Lung (tissue), 13 donors: ENCODE results near the gene SNRNP70. TPM values are rescaled to one million over a fixed set of nuclear protein-coding genes. Genes with fewer than 3 reads are reported as not detected.

ENCODE experiments used
- ATAC-seq: fragments of 200-7000 bp; cut with Tn5 transposase; one replicate; pipeline ENCODE4 v1.9.1; 2020; ENCODE audit warnings: moderate number of reproducible peaks; ENCODE audit not compliant: insufficient read depth, low FRiP score
- DNase-seq, 3 donors: peaks; one replicate each; pipeline ENCODE4 v3.0.0-alpha.2; 2013 to 2017
- H3K27ac ChIP-seq, 2 donors: one replicate each; pipeline ENCODE4 v1.5.1; 2013; ENCODE audit warnings: mild to moderate bottlenecking in 2 of 2, moderate library complexity in 2 of 2, control low read depth in 1 of 2, inconsistent platforms in 1 of 2, low read depth in 1 of 2, low read length in 1 of 2
- H3K27me3 ChIP-seq, 3 donors: one replicate each; pipeline ENCODE4 v1.5.1; 2013; ENCODE audit warnings: low read length in 2 of 3; ENCODE audit not compliant: control insufficient read depth in 3 of 3, insufficient read depth in 3 of 3
- H3K36me3 ChIP-seq, 4 donors: one replicate each; pipeline ENCODE4 v1.5.1; 2013; ENCODE audit warnings: low read length in 4 of 4, mild to moderate bottlenecking in 1 of 4, moderate library complexity in 1 of 4; ENCODE audit not compliant: control insufficient read depth in 4 of 4, insufficient read depth in 4 of 4
- H3K4me1 ChIP-seq, 5 donors: one replicate each; pipeline ENCODE4 v1.5.1; 2013; ENCODE audit warnings: low read length in 5 of 5, mild to moderate bottlenecking in 2 of 5, moderate library complexity in 1 of 5; ENCODE audit not compliant: control insufficient read depth in 5 of 5, insufficient read depth in 5 of 5
- H3K4me3 ChIP-seq: one replicate; pipeline ENCODE4 v1.5.1; 2013; ENCODE audit warnings: mild to moderate bottlenecking, control low read depth, moderate library complexity
- H3K9ac ChIP-seq, 2 donors: one replicate each; pipeline ENCODE4 v1.5.1; 2013; ENCODE audit warnings: low read length in 2 of 2, control low read depth in 1 of 2; ENCODE audit not compliant: insufficient read depth in 1 of 2
- H3K9me3 ChIP-seq, 4 donors: one replicate each; pipeline ENCODE4 v1.5.1; 2013; ENCODE audit warnings: low read length in 3 of 4, mild to moderate bottlenecking in 1 of 4, moderate library complexity in 1 of 4; ENCODE audit not compliant: control insufficient read depth in 4 of 4, insufficient read depth in 3 of 4
- whole genome bisulfite sequencing, 2 donors: extraction: QIAGEN DNeasy Blood & Tissue Kit; methylation state at CpG; one replicate each; pipeline ENCODE4 v1.1.7; 2013; 5-methylcytosine and 5-hydroxymethylcytosine counted together
- polyA plus RNA-seq, 2 donors: library from polyadenylated mRNA; stranded (reverse); fragments of 200-250 nt; gene quantifications; one replicate each; pipeline ENCODE4 v1.2.1, GENCODE V29; 2013
- small RNA-seq: library from RNA; depleted of rRNA; stranded (forward); fragments of <200 nt; gene quantifications from one replicate; pipeline ENCODE3, GENCODE V24; 2014; ENCODE audit warnings: low replicate concordance
- total RNA-seq, 2 donors: library from RNA; depleted of rRNA in 1 of 2; stranded (reverse); fragments of >200 nt in 1 of 2; gene quantifications; one replicate each; pipeline ENCODE4 v1.2.1, GENCODE V29; 2014 to 2021
- TF ChIP-seq, protein P1 (sequence below): IDR thresholded peaks from 2 replicates; pipeline ENCODE4 v1.5.1; 2012; ENCODE audit warnings: mild to moderate bottlenecking; ENCODE audit errors: control extremely low read depth, extremely low read depth
- donor health status: control.
- donor health status: control.
- donor health status: Bipolar disorder and iron deficiency.
- donor health status: healthy.
- donor health status: DM: yes; HTN: yes; CAD: no.

The SNRNP70 gene
- total and polyA plus RNA-seq, 4 donors, result 143 to 251 (median 180) TPM

DNA sequence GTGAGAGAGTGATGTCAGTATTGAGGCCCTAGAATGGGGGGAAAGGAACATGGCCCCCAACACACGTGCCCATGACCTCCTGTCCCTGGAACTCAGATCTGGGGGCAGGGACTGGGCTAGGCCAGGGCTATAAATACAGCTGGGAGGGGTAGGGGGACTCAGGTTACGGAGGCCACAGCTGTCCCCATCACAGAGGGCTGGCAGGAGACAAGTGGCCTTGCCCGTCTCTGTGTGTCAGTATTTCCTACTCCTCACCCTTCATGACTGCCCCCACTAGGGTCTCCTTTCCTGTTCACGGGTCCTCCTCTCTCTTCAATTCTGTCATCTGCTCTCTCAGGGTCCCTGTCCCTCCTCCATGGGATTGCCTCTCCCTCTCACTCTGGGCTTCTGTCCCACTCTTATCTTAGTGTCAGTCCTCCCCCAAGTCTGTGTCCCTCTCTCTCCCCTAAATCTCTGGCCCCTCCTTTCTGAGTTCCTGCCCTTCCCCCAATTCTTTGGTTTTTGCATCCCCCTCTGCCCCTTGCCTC is 70.6 kb downstream of the SNRNP70 start:
- no peaks in the 10 kb centered on the region for H3K36me3 ChIP-seq
- DNase-seq (peak; percentile 43 to 71 (median 45)), ATAC-seq (no peak)
- peak overlapping the region in 1 of 2 donors; percentile 91 for H3K27ac ChIP-seq
- H3K4me1 ChIP-seq, result peaks cover 0 to 34% (median 12%) of the 10 kb centered on the region in 5 donors
- TF ChIP-seq, protein P1, sequence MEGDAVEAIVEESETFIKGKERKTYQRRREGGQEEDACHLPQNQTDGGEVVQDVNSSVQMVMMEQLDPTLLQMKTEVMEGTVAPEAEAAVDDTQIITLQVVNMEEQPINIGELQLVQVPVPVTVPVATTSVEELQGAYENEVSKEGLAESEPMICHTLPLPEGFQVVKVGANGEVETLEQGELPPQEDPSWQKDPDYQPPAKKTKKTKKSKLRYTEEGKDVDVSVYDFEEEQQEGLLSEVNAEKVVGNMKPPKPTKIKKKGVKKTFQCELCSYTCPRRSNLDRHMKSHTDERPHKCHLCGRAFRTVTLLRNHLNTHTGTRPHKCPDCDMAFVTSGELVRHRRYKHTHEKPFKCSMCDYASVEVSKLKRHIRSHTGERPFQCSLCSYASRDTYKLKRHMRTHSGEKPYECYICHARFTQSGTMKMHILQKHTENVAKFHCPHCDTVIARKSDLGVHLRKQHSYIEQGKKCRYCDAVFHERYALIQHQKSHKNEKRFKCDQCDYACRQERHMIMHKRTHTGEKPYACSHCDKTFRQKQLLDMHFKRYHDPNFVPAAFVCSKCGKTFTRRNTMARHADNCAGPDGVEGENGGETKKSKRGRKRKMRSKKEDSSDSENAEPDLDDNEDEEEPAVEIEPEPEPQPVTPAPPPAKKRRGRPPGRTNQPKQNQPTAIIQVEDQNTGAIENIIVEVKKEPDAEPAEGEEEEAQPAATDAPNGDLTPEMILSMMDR, result no peak
- H3K4me3 ChIP-seq, result no peak overlapping the region
- peaks cover 0 to 2% (median 0%) of the 10 kb centered on the region in 4 donors for H3K9me3 ChIP-seq
- 57 to 69% methylated on average over 4 of the region's 4 CpGs for WGBS, 2 donors
- no peaks in the 10 kb centered on the region for H3K27me3 ChIP-seq
- H3K9ac ChIP-seq, result no peak overlapping the region

DNA sequence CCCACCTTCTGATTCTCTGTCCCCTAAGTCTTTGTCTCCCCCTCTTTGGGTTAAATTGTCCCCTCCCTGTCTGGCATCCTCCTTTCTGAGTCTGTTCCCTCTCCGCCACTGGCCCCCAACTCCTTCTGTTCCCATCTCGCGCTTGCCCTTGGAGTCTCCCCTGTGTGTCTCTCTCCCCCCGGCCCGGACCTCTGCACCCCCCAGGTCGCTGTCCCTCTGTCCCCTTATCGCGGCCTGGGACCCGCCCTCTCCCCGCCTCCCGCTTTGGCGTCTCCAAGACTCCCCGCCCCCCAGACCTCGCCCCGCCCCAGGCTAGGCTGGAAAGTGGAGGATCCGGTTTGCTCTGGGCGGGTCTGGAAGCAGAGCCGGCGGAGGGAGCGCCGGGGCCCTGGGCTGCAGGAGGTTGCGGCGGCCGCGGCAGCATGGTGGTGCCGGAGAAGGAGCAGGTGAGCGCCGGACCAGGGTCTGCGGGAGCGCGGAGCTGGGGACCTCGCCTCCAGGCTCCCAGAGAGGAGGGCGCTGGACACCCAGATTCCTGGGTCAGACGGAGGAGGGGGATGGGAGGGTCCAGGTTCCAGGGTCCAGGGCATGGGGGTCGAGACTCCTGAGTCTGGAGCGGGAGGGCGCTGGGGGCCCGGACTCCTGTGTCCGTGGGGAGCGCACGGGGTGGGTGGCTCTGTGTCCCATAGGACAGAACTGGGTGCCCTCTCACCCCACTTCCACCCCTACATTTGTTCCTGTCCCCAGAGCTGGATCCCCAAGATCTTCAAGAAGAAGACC is 72.4 kb downstream of the SNRNP70 start, which contains the start of gene TRPM4:
Gene TRPM4 (plus strand): TSS at position 348 of the 780 bp plus-strand sequence. CDS start 75 bp downstream, at position 423.
- ATAC-seq (peak; percentile 93), DNase-seq (peak; percentile 93 to 95 (median 95))
- peaks cover 0 to 2% (median 0%) of the 10 kb centered on the region in 4 donors for H3K9me3 ChIP-seq
- TF ChIP-seq, protein P1, result no peak
- H3K36me3 ChIP-seq, result no peaks in the 10 kb centered on the region
- peak within 1 kb of the TSS; percentile 90 to 91 for H3K27ac ChIP-seq
- H3K4me1 ChIP-seq, result peaks cover 0 to 31% (median 10%) of the 10 kb centered on the region in 5 donors
- H3K27me3 ChIP-seq, result no peaks in the 10 kb centered on the region
- peak within 1 kb of the TSS; percentile 55 to 74 for H3K9ac ChIP-seq
- peak within 1 kb of the TSS; percentile 86 for H3K4me3 ChIP-seq
- 1 to 2% methylated on average over 39 to 41 of the region's 41 CpGs for WGBS, 2 donors

Small RNAs within 50 kb of the gene (small RNA-seq; reads per million reads assigned to genes)
- gene RN7SL708P, result not detected

Other genes starting within 250 kb of the SNRNP70 start
- gene HSD17B14, start 249.0 kb upstream of the SNRNP70 start, total RNA-seq, result 10 to 100 TPM; 12.8 to 17.9 TPM
- 10 to 100 TPM in 1 of 2 donors, 1 to 10 TPM in 1; 9.0 to 39.1 TPM for gene HSD17B14, start 249.0 kb upstream of the SNRNP70 start, polyA plus RNA-seq
- 10 to 100 TPM in 1 of 2 donors, 1 to 10 TPM in 1; 8.4 to 57.7 TPM for gene PLEKHA4, start 216.8 kb upstream of the SNRNP70 start, total RNA-seq
- 10 to 100 TPM; 19.3 to 22.0 TPM for gene PLEKHA4, start 216.8 kb upstream of the SNRNP70 start, polyA plus RNA-seq
- 100 to 1,000 TPM; 101 to 104 TPM for gene PPP1R15A, start 213.0 kb upstream of the SNRNP70 start, total RNA-seq
- gene PPP1R15A, start 213.0 kb upstream of the SNRNP70 start, polyA plus RNA-seq, result 100 to 1,000 TPM; 203 to 208 TPM
- gene TULP2, start 186.7 kb upstream of the SNRNP70 start, total RNA-seq, result under 1 TPM; 0.31 to 0.54 TPM
- under 1 TPM; 0.13 to 0.20 TPM for gene TULP2, start 186.7 kb upstream of the SNRNP70 start, polyA plus RNA-seq
- 100 to 1,000 TPM; 214 to 346 TPM for gene NUCB1, start 185.1 kb upstream of the SNRNP70 start, total RNA-seq
- 100 to 1,000 TPM; 362 to 367 TPM for gene NUCB1, start 185.1 kb upstream of the SNRNP70 start, polyA plus RNA-seq
- gene DHDH, start 151.8 kb upstream of the SNRNP70 start, total RNA-seq, result 1 to 10 TPM in 1 of 2 donors, under 1 TPM in 1; 0.51 to 2.8 TPM
- gene DHDH, start 151.8 kb upstream of the SNRNP70 start, polyA plus RNA-seq, result 1 to 10 TPM in 1 of 2 donors, under 1 TPM in 1; 1.00 to 6.0 TPM
- gene BAX, start 130.6 kb upstream of the SNRNP70 start, total RNA-seq, result 100 to 1,000 TPM in 1 of 2 donors, 10 to 100 TPM in 1; 25.9 to 109 TPM
- 100 to 1,000 TPM in 1 of 2 donors, 10 to 100 TPM in 1; 99.0 to 121 TPM for gene BAX, start 130.6 kb upstream of the SNRNP70 start, polyA plus RNA-seq
- gene FTL, start 120.1 kb upstream of the SNRNP70 start, total RNA-seq, result 1,000 to 10,000 TPM; 2,880 to 6,540 TPM
- gene FTL, start 120.1 kb upstream of the SNRNP70 start, polyA plus RNA-seq, result over 10,000 TPM; 17,775 to 22,369 TPM
- gene GYS1, start 92.1 kb upstream of the SNRNP70 start, total RNA-seq, result 10 to 100 TPM; 34.1 to 49.7 TPM
- 10 to 100 TPM; 22.7 to 29.7 TPM for gene GYS1, start 92.1 kb upstream of the SNRNP70 start, polyA plus RNA-seq
- 100 to 1,000 TPM in 1 of 2 donors, 10 to 100 TPM in 1; 85.6 to 108 TPM for gene RUVBL2, start 91.6 kb upstream of the SNRNP70 start, total RNA-seq
- gene RUVBL2, start 91.6 kb upstream of the SNRNP70 start, polyA plus RNA-seq, result 100 to 1,000 TPM in 1 of 2 donors, 10 to 100 TPM in 1; 80.7 to 112 TPM
- gene LHB, start 68.4 kb upstream of the SNRNP70 start, total RNA-seq, result under 1 TPM in 1 of 2 donors, not detected in 1; 0.74 TPM
- gene LHB, start 68.4 kb upstream of the SNRNP70 start, polyA plus RNA-seq, result under 1 TPM; 0.32 to 0.67 TPM
- not detected for gene CGB3, start 61.1 kb upstream of the SNRNP70 start, total RNA-seq
- not detected for gene CGB3, start 61.1 kb upstream of the SNRNP70 start, polyA plus RNA-seq
- gene CGB2, start 53.6 kb upstream of the SNRNP70 start, total RNA-seq, result under 1 TPM in 1 of 2 donors, not detected in 1; 0.58 TPM
- gene CGB2, start 53.6 kb upstream of the SNRNP70 start, polyA plus RNA-seq, result not detected
- not detected for gene CGB1, start 48.6 kb upstream of the SNRNP70 start, total RNA-seq
- gene CGB1, start 48.6 kb upstream of the SNRNP70 start, polyA plus RNA-seq, result not detected
- gene CGB5, start 41.6 kb upstream of the SNRNP70 start, total RNA-seq, result not detected
- not detected for gene CGB5, start 41.6 kb upstream of the SNRNP70 start, polyA plus RNA-seq
- not detected for gene CGB8, start 36.3 kb upstream of the SNRNP70 start, total RNA-seq
- not detected for gene CGB8, start 36.3 kb upstream of the SNRNP70 start, polyA plus RNA-seq
- under 1 TPM; 0.11 to 0.21 TPM for gene CGB7, start 27.7 kb upstream of the SNRNP70 start, total RNA-seq
- under 1 TPM; 0.29 to 0.57 TPM for gene CGB7, start 27.7 kb upstream of the SNRNP70 start, polyA plus RNA-seq
- 1 to 10 TPM; 2.1 to 2.9 TPM for gene NTF4, start 20.6 kb upstream of the SNRNP70 start, total RNA-seq
- 1 to 10 TPM; 2.8 to 5.2 TPM for gene NTF4, start 20.6 kb upstream of the SNRNP70 start, polyA plus RNA-seq
- gene KCNA7, start 12.8 kb upstream of the SNRNP70 start, total RNA-seq, result not detected
- not detected for gene KCNA7, start 12.8 kb upstream of the SNRNP70 start, polyA plus RNA-seq
- gene LIN7B, start 28.9 kb downstream of the SNRNP70 start, total RNA-seq, result 1 to 10 TPM; 6.6 to 7.8 TPM
- 10 to 100 TPM in 1 of 2 donors, 1 to 10 TPM in 1; 6.4 to 12.4 TPM for gene LIN7B, start 28.9 kb downstream of the SNRNP70 start, polyA plus RNA-seq
- 1 to 10 TPM in 1 of 2 donors, not detected in 1; 1.9 TPM for gene C19orf73, start 33.7 kb downstream of the SNRNP70 start, total RNA-seq
- gene C19orf73, start 33.7 kb downstream of the SNRNP70 start, polyA plus RNA-seq, result 1 to 10 TPM; 3.1 to 4.3 TPM
- 1 to 10 TPM; 3.0 to 8.4 TPM for gene PPFIA3, start 34.1 kb downstream of the SNRNP70 start, total RNA-seq
- 10 to 100 TPM in 1 of 2 donors, 1 to 10 TPM in 1; 8.8 to 10.6 TPM for gene PPFIA3, start 34.1 kb downstream of the SNRNP70 start, polyA plus RNA-seq
- 1 to 10 TPM in 1 of 2 donors, under 1 TPM in 1; 0.18 to 5.7 TPM for gene HRC, start 69.9 kb downstream of the SNRNP70 start, total RNA-seq
- 1 to 10 TPM in 1 of 2 donors, under 1 TPM in 1; 0.14 to 2.0 TPM for gene HRC, start 69.9 kb downstream of the SNRNP70 start, polyA plus RNA-seq
- 10 to 100 TPM; 19.8 to 70.1 TPM for gene TRPM4, start 72.3 kb downstream of the SNRNP70 start, total RNA-seq
- 10 to 100 TPM; 15.6 to 24.9 TPM for gene TRPM4, start 72.3 kb downstream of the SNRNP70 start, polyA plus RNA-seq
- 1 to 10 TPM; 1.8 to 2.5 TPM for gene SLC6A16, start 239.7 kb downstream of the SNRNP70 start, total RNA-seq
- 1 to 10 TPM in 1 of 2 donors, under 1 TPM in 1; 0.93 to 2.4 TPM for gene SLC6A16, start 239.7 kb downstream of the SNRNP70 start, polyA plus RNA-seq
- 10 to 100 TPM; 33.9 to 65.1 TPM for gene CD37, start 250.0 kb downstream of the SNRNP70 start, total RNA-seq
- gene CD37, start 250.0 kb downstream of the SNRNP70 start, polyA plus RNA-seq, result 100 to 1,000 TPM in 1 of 2 donors, 10 to 100 TPM in 1; 37.2 to 154 TPM